ENCODE measurements around the gene PLEKHM2.

Gene PLEKHM2

GRCh38 chr1:15656464-15656863 lies 27.7 kb upstream of the PLEKHM2 start:
- H3K79me2 ChIP-seq (ENCODE audit: control insufficient read depth, low read length): no peaks in the 10 kb centered on the region; the same call in 1 of the 2 replicates
- no peaks in the 10 kb centered on the region for H4K20me1 ChIP-seq (ENCODE audit: control insufficient read depth, insufficient read depth, low read depth, low read length)
- no peaks in the 10 kb centered on the region for H3K4me1 ChIP-seq (ENCODE audit: control insufficient read depth, low read length)
- H3K36me3 ChIP-seq (ENCODE audit: control insufficient read depth, low read length): peaks cover 80% of the 10 kb centered on the region
- no peak overlapping the region for H3K4me3 ChIP-seq (ENCODE audit: low read length)
- H3K9me2 ChIP-seq (replicated peaks; ENCODE audit: control insufficient read depth, low read length): no peaks in the 10 kb centered on the region
- no peak overlapping the region for H3K4me2 ChIP-seq (ENCODE audit: low read length)
- H3K9me3 ChIP-seq (ENCODE audit: control insufficient read depth, insufficient read depth, low read length): no peaks in the 10 kb centered on the region
- H3F3A ChIP-seq (ENCODE audit: control insufficient read depth, insufficient read depth): no peaks in the 10 kb centered on the region
- no peak for TF ChIP-seq CTCF (IDR thresholded peaks at IDR 0.05; ENCODE audit: low read depth, low read length, poor library complexity, severe bottlenecking)
- no peak overlapping the region for H3K27ac ChIP-seq (ENCODE audit: low read depth, low read length)
- H3K27me3 ChIP-seq (ENCODE audit: control insufficient read depth, low read length): no peaks in the 10 kb centered on the region

GRCh38 chr1:15657021-15657420 lies 27.1 kb upstream of the PLEKHM2 start:
- H3F3A ChIP-seq (ENCODE audit: control insufficient read depth, insufficient read depth): no peaks in the 10 kb centered on the region
- no peak overlapping the region for H3K27ac ChIP-seq (ENCODE audit: low read depth, low read length)
- H3K4me1 ChIP-seq (ENCODE audit: control insufficient read depth, low read length): no peaks in the 10 kb centered on the region
- no peak overlapping the region for H3K4me2 ChIP-seq (ENCODE audit: low read length)
- no peaks in the 10 kb centered on the region; the same call in 1 of the 2 replicates for H3K79me2 ChIP-seq (ENCODE audit: control insufficient read depth, low read length)
- no peaks in the 10 kb centered on the region for H3K27me3 ChIP-seq (ENCODE audit: control insufficient read depth, low read length)
- no peaks in the 10 kb centered on the region for H4K20me1 ChIP-seq (ENCODE audit: control insufficient read depth, insufficient read depth, low read depth, low read length)
- no peak overlapping the region for H3K4me3 ChIP-seq (ENCODE audit: low read length)
- H3K9me3 ChIP-seq (ENCODE audit: control insufficient read depth, insufficient read depth, low read length): no peaks in the 10 kb centered on the region
- peaks cover 80% of the 10 kb centered on the region for H3K36me3 ChIP-seq (ENCODE audit: control insufficient read depth, low read length)
- no peaks in the 10 kb centered on the region for H3K9me2 ChIP-seq (replicated peaks; ENCODE audit: control insufficient read depth, low read length)
- TF ChIP-seq EZH2phosphoT487 (IDR thresholded peaks at IDR 0.05; ENCODE audit: borderline replicate concordance, low read length): no peak

- Histone ChIP-seq H3K27ac (ENCODE audit: low read depth, low read length) (no peak overlapping the region), H3K9me3 (ENCODE audit: control insufficient read depth, insufficient read depth, low read length) (no peaks in the 10 kb centered on the region), H3K36me3 (ENCODE audit: control insufficient read depth, low read length) (peaks cover 64% of the 10 kb centered on the region), H3K27me3 (ENCODE audit: control insufficient read depth, low read length) (no peaks in the 10 kb centered on the region), H3K4me1 (ENCODE audit: control insufficient read depth, low read length) (no peaks in the 10 kb centered on the region), H3F3A (ENCODE audit: control insufficient read depth, insufficient read depth) (no peaks in the 10 kb centered on the region), H3K4me2 (ENCODE audit: low read length) (no peak overlapping the region), H3K9me2 (replicated peaks; ENCODE audit: control insufficient read depth, low read length) (no peaks in the 10 kb centered on the region), H3K4me3 (ENCODE audit: low read length) (no peak overlapping the region), H3K79me2 (ENCODE audit: control insufficient read depth, low read length) (no peaks in the 10 kb centered on the region), H4K20me1 (ENCODE audit: control insufficient read depth, insufficient read depth, low read depth, low read length) (no peaks in the 10 kb centered on the region)
- no peak for TF ChIP-seq CTCF (IDR thresholded peaks at IDR 0.05; ENCODE audit: low read depth, low read length, poor library complexity, severe bottlenecking)
- no peak for TF ChIP-seq EZH2phosphoT487 (IDR thresholded peaks at IDR 0.05; ENCODE audit: borderline replicate concordance, low read length)
These were observed 24.0 kb upstream of the PLEKHM2 start for GRCh38 chr1:15660151-15660550.

GRCh38 chr1:15662477-15662876 lies 21.6 kb upstream of the PLEKHM2 start:
- Histone ChIP-seq H3K9me2 (replicated peaks; ENCODE audit: control insufficient read depth, low read length) (no peaks in the 10 kb centered on the region), H3F3A (ENCODE audit: control insufficient read depth, insufficient read depth) (no peaks in the 10 kb centered on the region), H3K4me3 (ENCODE audit: low read length) (no peak overlapping the region), H3K36me3 (ENCODE audit: control insufficient read depth, low read length) (peaks cover 45% of the 10 kb centered on the region), H4K20me1 (ENCODE audit: control insufficient read depth, insufficient read depth, low read depth, low read length) (no peaks in the 10 kb centered on the region), H3K4me2 (ENCODE audit: low read length) (no peak overlapping the region), H3K27me3 (ENCODE audit: control insufficient read depth, low read length) (no peaks in the 10 kb centered on the region), H3K79me2 (ENCODE audit: control insufficient read depth, low read length) (no peaks in the 10 kb centered on the region), H3K9me3 (ENCODE audit: control insufficient read depth, insufficient read depth, low read length) (no peaks in the 10 kb centered on the region), H3K27ac (ENCODE audit: low read depth, low read length) (no peak overlapping the region), H3K4me1 (ENCODE audit: control insufficient read depth, low read length) (no peaks in the 10 kb centered on the region)
- TF ChIP-seq CTCF (IDR thresholded peaks at IDR 0.05; ENCODE audit: low read depth, low read length, poor library complexity, severe bottlenecking) (no peak), EZH2phosphoT487 (IDR thresholded peaks at IDR 0.05; ENCODE audit: borderline replicate concordance, low read length) (no peak)

Data from DOHH2 (cell line).